D721Med (cell line): Measurements from ENCODE around the gene TEDC2.
"Not testable (repeated sequence)": the region's sequence is repeated elsewhere in the genome, so short reads cannot be mapped to it uniquely, and the experiment has no call there.

ENCODE experiments used
- DNase-seq: peaks from one replicate; pipeline ENCODE4 v3.0.0; 2011; ENCODE audit warnings: low spot score; ENCODE audit not compliant: insufficient read length
- FAIRE-seq: peaks from 2 replicates; lab custom pipeline; 2011; peaks lifted over from hg19 to GRCh38; lab: Jason Lieb, UNC
- TF ChIP-seq, protein P1 (sequence below): IDR thresholded peaks from 2 replicates; pipeline ENCODE4 v1.5.1; 2012; ENCODE audit warnings: mild to moderate bottlenecking, control low read depth; ENCODE audit not compliant: insufficient read depth; ENCODE audit errors: missing control alignments

TEDC2 gene

DNA sequence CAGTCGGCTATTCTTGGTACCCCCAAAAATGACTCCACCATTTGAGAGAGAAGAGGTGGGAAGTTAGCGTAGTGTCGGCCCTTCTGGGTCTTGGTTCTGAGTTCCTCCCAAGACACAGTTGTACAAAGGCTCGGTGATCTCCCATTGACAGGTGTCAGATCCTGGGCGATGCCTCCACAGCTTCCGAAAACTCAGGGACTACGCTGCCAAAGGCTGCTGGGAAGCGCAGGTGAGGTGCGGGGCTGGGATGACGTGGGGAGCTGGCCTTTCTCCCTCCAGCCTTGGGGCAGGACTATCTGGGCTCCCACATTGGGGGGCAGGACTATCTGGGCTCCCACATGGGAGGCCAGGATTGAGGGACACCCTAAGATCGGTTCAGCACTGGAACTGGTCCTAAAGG lies 20.3 kb upstream of the TEDC2 start:
- no peak for FAIRE-seq

DNA sequence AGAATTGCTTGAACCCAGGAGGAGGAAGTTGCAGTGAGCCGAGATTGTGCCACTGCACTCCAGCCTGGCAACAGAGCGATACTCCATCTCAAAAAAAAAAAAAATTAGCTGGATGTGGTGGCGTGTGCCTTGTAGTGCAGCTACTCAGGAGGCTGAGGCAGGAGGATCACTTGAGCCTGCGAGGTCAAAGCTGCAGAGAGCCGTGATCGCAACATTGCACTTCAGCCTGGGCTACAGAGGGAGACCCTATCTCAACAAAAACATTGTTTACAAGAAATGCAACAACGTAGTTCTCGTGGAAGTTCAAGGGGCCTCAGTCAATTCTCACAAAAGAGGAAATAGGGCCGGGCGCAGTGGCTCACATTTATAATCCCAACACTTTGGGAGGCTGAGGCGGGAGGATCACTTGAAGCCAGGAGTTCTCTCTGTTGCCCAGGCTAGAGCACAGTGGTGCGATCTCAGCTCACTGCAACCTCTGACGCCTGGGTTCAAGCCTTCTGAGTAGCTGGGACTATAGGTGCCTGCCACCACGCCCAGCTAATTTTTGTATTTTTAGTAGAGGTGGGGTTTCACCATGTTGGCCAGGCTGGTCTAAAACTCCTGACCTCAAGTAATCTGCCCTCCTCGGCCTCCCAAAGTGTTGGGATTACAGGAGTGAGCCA lies 18.6 kb upstream of the TEDC2 start:
- FAIRE-seq, DNase-seq: not testable (repeated sequence)

More for the DNA sequence above, 20.3 kb upstream of the TEDC2 start:
- DNase-seq = no peak
- TF ChIP-seq, protein P1, sequence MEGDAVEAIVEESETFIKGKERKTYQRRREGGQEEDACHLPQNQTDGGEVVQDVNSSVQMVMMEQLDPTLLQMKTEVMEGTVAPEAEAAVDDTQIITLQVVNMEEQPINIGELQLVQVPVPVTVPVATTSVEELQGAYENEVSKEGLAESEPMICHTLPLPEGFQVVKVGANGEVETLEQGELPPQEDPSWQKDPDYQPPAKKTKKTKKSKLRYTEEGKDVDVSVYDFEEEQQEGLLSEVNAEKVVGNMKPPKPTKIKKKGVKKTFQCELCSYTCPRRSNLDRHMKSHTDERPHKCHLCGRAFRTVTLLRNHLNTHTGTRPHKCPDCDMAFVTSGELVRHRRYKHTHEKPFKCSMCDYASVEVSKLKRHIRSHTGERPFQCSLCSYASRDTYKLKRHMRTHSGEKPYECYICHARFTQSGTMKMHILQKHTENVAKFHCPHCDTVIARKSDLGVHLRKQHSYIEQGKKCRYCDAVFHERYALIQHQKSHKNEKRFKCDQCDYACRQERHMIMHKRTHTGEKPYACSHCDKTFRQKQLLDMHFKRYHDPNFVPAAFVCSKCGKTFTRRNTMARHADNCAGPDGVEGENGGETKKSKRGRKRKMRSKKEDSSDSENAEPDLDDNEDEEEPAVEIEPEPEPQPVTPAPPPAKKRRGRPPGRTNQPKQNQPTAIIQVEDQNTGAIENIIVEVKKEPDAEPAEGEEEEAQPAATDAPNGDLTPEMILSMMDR = no peak

DNA sequence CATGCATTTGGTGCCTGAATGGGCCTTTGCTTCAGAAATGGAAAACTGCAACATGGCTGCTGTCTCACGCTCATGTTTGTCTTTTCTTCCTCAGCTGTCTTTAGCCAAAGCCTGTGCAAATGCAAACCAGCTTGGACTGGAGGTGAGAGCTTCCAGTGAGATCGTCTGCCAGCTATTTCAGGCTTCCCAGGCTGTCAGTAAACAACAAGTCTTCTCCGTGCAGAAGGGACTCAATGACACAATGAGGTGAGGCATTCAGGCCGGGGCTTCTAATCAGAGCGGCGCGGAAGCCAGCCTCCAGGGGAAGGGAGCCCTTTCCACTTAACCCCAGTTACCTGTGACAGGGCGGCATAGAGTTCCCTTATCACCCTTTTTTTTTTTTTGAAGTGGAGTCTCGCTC lies 16.4 kb upstream of the TEDC2 start:
- DNase-seq (no peak), FAIRE-seq (no peak)
- TF ChIP-seq, protein P1 = no peak

DNA sequence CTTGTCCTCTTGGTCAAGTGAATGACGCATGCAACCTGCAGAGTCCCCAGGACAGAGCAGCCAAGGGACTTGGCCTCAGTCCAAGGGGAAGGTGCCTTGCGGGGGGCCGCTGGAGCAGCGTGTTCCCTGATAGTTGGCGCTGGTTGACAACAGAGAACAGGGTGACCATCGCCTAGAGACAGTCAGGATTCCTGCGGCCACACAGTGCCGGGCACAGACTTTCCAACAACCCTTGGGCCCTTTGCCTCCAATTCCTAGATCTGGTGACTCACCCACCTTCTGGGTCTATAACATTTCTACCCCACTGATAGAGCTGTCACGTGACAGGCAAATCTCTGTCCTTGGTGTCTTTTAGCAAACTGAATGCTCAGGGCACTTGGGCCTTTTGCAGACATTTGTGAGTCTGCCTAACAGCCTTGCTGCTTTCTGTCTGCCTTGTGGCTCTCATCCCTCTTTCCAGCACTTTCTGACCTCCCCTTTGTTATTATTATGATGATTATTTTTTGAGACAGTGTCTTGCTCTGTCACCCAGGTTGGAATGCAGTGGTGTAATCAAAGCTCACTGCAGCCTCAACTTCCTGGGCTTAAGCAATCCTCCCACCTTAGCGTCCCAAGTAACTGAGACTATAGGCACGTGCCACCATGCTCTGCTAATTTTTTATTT lies 11.9 kb upstream of the TEDC2 start:
- DNase-seq (no peak), FAIRE-seq (no peak)
- TF ChIP-seq, protein P1 = no peak

DNA sequence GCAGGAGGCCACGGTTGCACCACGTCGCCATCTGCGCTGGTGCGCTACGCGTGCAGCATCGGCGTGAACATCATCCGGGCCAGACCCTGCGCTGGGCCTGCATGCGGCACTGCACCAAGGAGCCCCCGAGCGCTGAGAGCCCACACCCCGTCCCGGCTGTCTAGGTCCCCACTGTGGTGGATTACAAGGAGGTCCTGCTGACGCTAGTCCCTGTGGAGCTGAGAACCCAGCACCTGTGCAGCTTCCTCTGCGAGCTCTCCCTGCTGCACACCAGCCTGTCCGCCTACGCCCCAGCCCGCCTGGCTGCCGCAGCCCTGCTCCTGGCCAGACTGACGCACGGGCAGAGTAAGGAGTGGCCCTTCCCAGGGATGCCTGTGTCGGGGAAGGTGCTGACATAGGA lies 10.8 kb upstream of the TEDC2 start:
- TF ChIP-seq, protein P1 = no peak
- DNase-seq (no peak), FAIRE-seq (no peak)

DNA sequence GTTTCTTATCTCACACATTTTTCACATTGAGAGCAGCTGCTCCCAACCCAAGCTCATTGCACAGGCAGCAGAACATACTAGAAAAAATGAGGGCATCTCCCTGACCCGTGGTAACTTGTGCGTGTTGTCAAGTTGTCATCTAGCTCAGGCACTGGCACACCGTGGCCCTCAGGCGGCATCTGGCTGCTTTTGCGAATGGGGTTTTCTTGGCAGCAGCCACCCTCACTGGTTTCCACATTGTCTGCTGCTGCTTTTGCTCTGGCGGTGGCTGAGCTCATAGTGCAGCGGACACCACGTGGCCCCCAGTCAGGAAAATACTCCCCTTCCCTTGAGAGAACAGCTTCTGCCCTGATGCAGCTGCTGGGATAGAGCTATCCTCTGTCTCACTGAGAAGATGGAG lies 9.4 kb upstream of the TEDC2 start:
- FAIRE-seq = no peak
- TF ChIP-seq, protein P1 = no peak

DNA sequence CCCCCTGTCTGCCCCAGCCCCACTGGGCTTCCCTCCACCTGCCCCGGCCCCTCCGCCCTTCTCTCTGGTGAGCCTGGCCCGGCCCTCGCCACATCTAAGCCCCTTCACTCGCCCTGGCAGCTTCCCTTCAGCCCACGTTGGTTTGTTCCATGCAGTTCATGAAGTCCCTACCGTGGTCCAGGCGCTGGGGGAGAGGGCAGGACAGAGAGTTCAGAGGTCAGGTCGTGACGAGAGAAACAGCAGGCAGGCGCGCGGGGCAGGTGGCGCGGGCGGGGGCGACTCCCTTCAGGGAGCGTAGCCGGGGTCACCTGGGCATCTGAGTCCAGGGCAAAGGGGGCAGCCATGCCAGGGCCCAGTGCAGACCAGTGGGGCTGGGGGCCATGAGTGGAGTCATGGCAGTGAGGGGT lies 8.9 kb upstream of the TEDC2 start:
- DNase-seq (no peak), FAIRE-seq (no peak)
- TF ChIP-seq, protein P1 = no peak

More for the DNA sequence above, 9.4 kb upstream of the TEDC2 start:
- DNase-seq = no peak
